Duodenal mucosa (tissue), 2 donors: ENCODE measurements around the gene TECPR2.

Experiments
- H3K27ac ChIP-seq: one replicate; pipeline ENCODE4 v1.7.0; 2013; ENCODE audit warnings: low read depth, low read length
- H3K27me3 ChIP-seq, 2 donors: one replicate each; pipeline ENCODE4 v1.7.0; 2013; ENCODE audit warnings: low read length in 2 of 2, control low read depth in 1 of 2; ENCODE audit not compliant: insufficient read depth in 2 of 2, control insufficient read depth in 1 of 2
- H3K36me3 ChIP-seq, 2 donors: one replicate each; pipeline ENCODE4 v1.7.0; 2013; ENCODE audit warnings: low read length in 2 of 2, control low read depth in 1 of 2; ENCODE audit not compliant: insufficient read depth in 2 of 2, control insufficient read depth in 1 of 2
- H3K4me1 ChIP-seq, 2 donors: one replicate each; pipeline ENCODE4 v1.7.0; 2013; ENCODE audit warnings: low read length in 2 of 2, control low read depth in 1 of 2; ENCODE audit not compliant: insufficient read depth in 2 of 2, control insufficient read depth in 1 of 2
- H3K4me3 ChIP-seq, 2 donors: one replicate each; pipeline ENCODE4 v1.7.0; 2013; ENCODE audit warnings: low read length in 2 of 2, low read depth in 1 of 2
- H3K9ac ChIP-seq, 2 donors: one replicate each; pipeline ENCODE4 v1.7.0; 2013; ENCODE audit warnings: low read length in 2 of 2, low read depth in 1 of 2
- H3K9me3 ChIP-seq, 2 donors: one replicate each; pipeline ENCODE4 v1.7.0; 2013; ENCODE audit warnings: low read length in 2 of 2, control low read depth in 1 of 2; ENCODE audit not compliant: control insufficient read depth in 1 of 2

The TECPR2 gene

GRCh38 chr14:102490456-102490855 lies 127.7 kb downstream of the TECPR2 start:
- H3K27ac ChIP-seq: no peak overlapping the region
- H3K27me3 ChIP-seq: no peaks in the 10 kb centered on the region
- H3K9ac ChIP-seq: no peak overlapping the region
- H3K36me3 ChIP-seq: peaks cover 0 to 3% of the 10 kb centered on the region in 2 donors
- no peaks in the 10 kb centered on the region for H3K4me1 ChIP-seq
- H3K4me3 ChIP-seq: no peak overlapping the region
- no peaks in the 10 kb centered on the region for H3K9me3 ChIP-seq

GRCh38 chr14:102491366-102491765 lies 128.6 kb downstream of the TECPR2 start:
- no peak overlapping the region for H3K9ac ChIP-seq
- H3K9me3 ChIP-seq: no peaks in the 10 kb centered on the region
- no peaks in the 10 kb centered on the region for H3K27me3 ChIP-seq
- H3K4me3 ChIP-seq: no peak overlapping the region
- no peaks in the 10 kb centered on the region for H3K4me1 ChIP-seq
- H3K27ac ChIP-seq: no peak overlapping the region
- peaks cover 0 to 3% of the 10 kb centered on the region in 2 donors for H3K36me3 ChIP-seq

- H3K36me3 ChIP-seq: peaks cover 0 to 3% of the 10 kb centered on the region in 2 donors
- no peaks in the 10 kb centered on the region for H3K4me1 ChIP-seq
- no peak overlapping the region for H3K9ac ChIP-seq
- no peaks in the 10 kb centered on the region for H3K27me3 ChIP-seq
- H3K4me3 ChIP-seq: no peak overlapping the region
- H3K27ac ChIP-seq: no peak overlapping the region
- H3K9me3 ChIP-seq: no peaks in the 10 kb centered on the region
Measured at GRCh38 chr14:102491786-102492530, 129.2 kb downstream of the TECPR2 start.

GRCh38 chr14:102492531-102492910 lies 129.8 kb downstream of the TECPR2 start:
- Histone ChIP-seq H3K27me3 (no peaks in the 10 kb centered on the region), H3K27ac (no peak overlapping the region), H3K4me3 (no peak overlapping the region), H3K9ac (no peak overlapping the region), H3K9me3 (no peaks in the 10 kb centered on the region), H3K36me3 (peaks cover 0 to 4% of the 10 kb centered on the region in 2 donors), H3K4me1 (peaks cover 0 to under 1% of the 10 kb centered on the region in 2 donors)

- no peak overlapping the region for H3K4me3 ChIP-seq
- H3K4me1 ChIP-seq: peaks cover 6% of the 10 kb centered on the region in 2 donors
- no peak overlapping the region for H3K27ac ChIP-seq
- H3K27me3 ChIP-seq: no peaks in the 10 kb centered on the region
- H3K9me3 ChIP-seq: no peaks in the 10 kb centered on the region
- H3K36me3 ChIP-seq: peaks cover 0 to 8% of the 10 kb centered on the region in 2 donors
- no peak overlapping the region for H3K9ac ChIP-seq
Measured at GRCh38 chr14:102493096-102493495, 130.4 kb downstream of the TECPR2 start.

GRCh38 chr14:102493585-102493984 lies 130.8 kb downstream of the TECPR2 start:
- Histone ChIP-seq H3K27ac (no peak overlapping the region), H3K9ac (no peak overlapping the region), H3K4me3 (no peak overlapping the region), H3K36me3 (peaks cover 0 to 13% of the 10 kb centered on the region in 2 donors), H3K9me3 (no peaks in the 10 kb centered on the region), H3K4me1 (peaks cover 6 to 7% of the 10 kb centered on the region in 2 donors), H3K27me3 (no peaks in the 10 kb centered on the region)

- H3K9me3 ChIP-seq: no peaks in the 10 kb centered on the region
- H3K27me3 ChIP-seq: no peaks in the 10 kb centered on the region
- H3K36me3 ChIP-seq: peaks cover 0 to 27% of the 10 kb centered on the region in 2 donors
- H3K4me3 ChIP-seq: no peak overlapping the region
- H3K27ac ChIP-seq: no peak overlapping the region
- peaks cover 6 to 10% of the 10 kb centered on the region in 2 donors for H3K4me1 ChIP-seq
- H3K9ac ChIP-seq: no peak overlapping the region
Measured at GRCh38 chr14:102495491-102496330, 133.0 kb downstream of the TECPR2 start.

- Histone ChIP-seq H3K9me3 (no peaks in the 10 kb centered on the region), H3K4me1 (peaks cover 6 to 10% of the 10 kb centered on the region in 2 donors), H3K4me3 (no peak overlapping the region), H3K36me3 (peaks cover 0 to 27% of the 10 kb centered on the region in 2 donors), H3K9ac (no peak overlapping the region), H3K27me3 (no peaks in the 10 kb centered on the region), H3K27ac (no peak overlapping the region)
Measured at GRCh38 chr14:102496331-102496691, 133.6 kb downstream of the TECPR2 start.

GRCh38 chr14:102496958-102497744 lies 134.4 kb downstream of the TECPR2 start:
- H3K9ac ChIP-seq: no peak overlapping the region
- H3K9me3 ChIP-seq: no peaks in the 10 kb centered on the region
- H3K4me1 ChIP-seq: peaks cover 6 to 10% of the 10 kb centered on the region in 2 donors
- H3K27ac ChIP-seq: no peak overlapping the region
- H3K27me3 ChIP-seq: no peaks in the 10 kb centered on the region
- peaks cover 0 to 25% of the 10 kb centered on the region in 2 donors for H3K36me3 ChIP-seq
- no peak overlapping the region for H3K4me3 ChIP-seq
